Motor neuron (in vitro differentiated cells): Measurements from ENCODE around the gene IGF2BP2. TPM values are rescaled to one million over a fixed set of nuclear protein-coding genes. Genes with fewer than 3 reads are reported as not detected.

ENCODE experiments used
- ATAC-seq, 8 experiments: fragments of 200-7000 bp; cut with Tn5 transposase; replicated peaks in 6 of 8; 2 replicates each; pipeline ENCODE4 v1.8.0; 2021; ENCODE audit warnings: mild to moderate bottlenecking in 8 of 8, moderate library complexity in 8 of 8
- H3K27ac ChIP-seq, 2 donors: fragments of 250-450 bp; sonication (Bioruptor Pico); 2 replicates each; pipeline ENCODE4 v1.9.0; 2021; ENCODE audit warnings: antibody characterized with exemption in 2 of 2, mild to moderate bottlenecking in 2 of 2, moderate library complexity in 1 of 2
- H3K4me1 ChIP-seq, 2 donors: fragments of 250-450 bp; sonication (Bioruptor Pico); replicated peaks in 1 of 2; 2 replicates each; pipeline ENCODE4 v1.6.1; 2021; ENCODE audit warnings: antibody characterized with exemption in 2 of 2, mild to moderate bottlenecking in 2 of 2, moderate library complexity in 1 of 2
- H3K4me3 ChIP-seq, 5 donors: fragments of 250-450 bp; sonication (Bioruptor Pico); 2 replicates each; pipeline ENCODE4 v1.9.0; 2021; ENCODE audit warnings: antibody characterized with exemption in 5 of 5, mild to moderate bottlenecking in 5 of 5, moderate library complexity in 4 of 5
- WGBS, 10 experiments: fragments of 450-650 bp; shearing (Covaris generic); methylation state at CpG; one replicate each; pipeline ENCODE4 v1.0.0; 2022; 5-methylcytosine and 5-hydroxymethylcytosine counted together
- in situ Hi-C, 9 experiments: fragments of 400-800 bp; cut with MboI; loops; one replicate each; pipeline ENCODE4 v1.15.0; 2021; ENCODE audit warnings: low sequenced_read_pairs in 9 of 9, low pct_unique_long_range_greater_than_20kb in 2 of 9; ENCODE audit not compliant: unreplicated experiment in 9 of 9
- total RNA-seq, 8 experiments: library from RNA; unstranded; fragments of 300-600 nt; gene quantifications; 2 replicates each; pipeline versions ENCODE4 v1.2.3 to v1.2.4, GENCODE V29; 2022

Gene IGF2BP2
- total RNA-seq, 8 experiments from 2014 or later = 25.9 to 78.2 (median 48.3) TPM

DNA sequence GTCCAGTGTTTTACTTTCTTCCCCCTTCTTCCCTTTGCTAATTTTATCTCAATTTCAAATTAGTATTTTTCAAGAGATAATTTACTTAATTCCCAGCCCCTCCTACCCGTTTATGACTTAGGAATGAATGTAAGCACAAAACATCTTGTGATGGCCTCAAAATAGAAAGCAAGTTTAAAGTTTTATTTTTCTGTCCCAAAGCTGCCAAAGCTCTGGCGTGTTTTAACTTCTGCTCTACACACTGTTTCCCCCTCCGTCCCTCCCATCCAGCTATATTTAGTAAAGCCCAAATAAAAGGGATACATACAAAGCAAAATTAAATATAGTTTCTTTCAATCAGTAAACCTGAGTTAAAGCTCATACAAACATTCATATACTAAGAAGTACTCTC lies 59.9 kb downstream of the IGF2BP2 start:
- no peak overlapping the region for H3K27ac ChIP-seq
- peak in 1 of 8 experiments; percentile 10 for ATAC-seq
- no peak overlapping the region for H3K4me3 ChIP-seq
- in situ Hi-C loops = no loop called here
- H3K4me1 ChIP-seq = peaks cover 12 to 25% of the 10 kb centered on the region in 2 donors
- 9 to 100% (median 38%) methylated on average over 1 to 3 of the region's 3 CpGs; no CpG with 5 or more reads in 1 of the 10 experiments for WGBS, 10 experiments

GRCh38 chr3:185764163-185764979 lies 60.5 kb downstream of the IGF2BP2 start:
- WGBS, 10 experiments = 5 to 86% (median 53%) methylated on average over 1 to 6 of the region's 6 CpGs; no CpG with 5 or more reads in 1 of the 10 experiments
- Histone ChIP-seq H3K4me3 (no peak overlapping the region), H3K4me1 (peaks cover 18 to 29% of the 10 kb centered on the region in 2 donors), H3K27ac (no peak overlapping the region)
- in situ Hi-C loops = no loop called here
- peak; percentile 28 to 93 (median 76) for ATAC-seq

GRCh38 chr3:185763347-185764005 lies 61.4 kb downstream of the IGF2BP2 start:
- H3K4me3 ChIP-seq = no peak overlapping the region
- in situ Hi-C loops = no loop called here
- 33 to 100% (median 92%) methylated on average over 1 to 4 of the region's 4 CpGs; no CpG with 5 or more reads in 1 of the 10 experiments for WGBS, 10 experiments
- ATAC-seq = peak in 2 of 8 experiments; percentile 12 to 17
- no peak overlapping the region for H3K27ac ChIP-seq
- H3K4me1 ChIP-seq = peaks cover 22 to 31% of the 10 kb centered on the region in 2 donors

DNA sequence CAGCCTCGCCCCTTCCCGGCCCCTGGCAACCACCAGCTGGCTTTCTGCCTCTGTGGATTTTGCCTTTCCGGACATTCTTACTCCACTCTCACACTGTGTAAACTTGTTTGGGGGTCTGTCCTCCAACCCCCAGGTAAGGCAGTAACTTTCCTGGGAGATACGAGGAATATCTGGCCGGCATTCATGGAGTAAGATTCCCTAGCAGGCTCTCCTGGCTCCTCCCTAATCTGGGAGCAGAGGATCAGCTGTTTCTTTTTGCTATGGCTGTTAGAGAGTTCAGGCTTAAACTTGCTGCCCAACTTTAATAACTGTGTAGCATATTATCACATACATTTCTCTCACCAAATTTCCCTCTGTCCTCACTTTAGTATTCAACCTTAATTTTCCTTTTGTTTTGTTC lies 64.3 kb downstream of the IGF2BP2 start:
- H3K27ac ChIP-seq = no peak overlapping the region
- peak in 4 of 8 experiments; percentile 15 to 32 (median 22) for ATAC-seq
- in situ Hi-C loops = no loop called here
- H3K4me1 ChIP-seq = peaks cover 22 to 31% of the 10 kb centered on the region in 2 donors
- 14 to 100% (median 70%) methylated on average over 1 to 5 of the region's 5 CpGs; no CpG with 5 or more reads in 2 of the 10 experiments for WGBS, 10 experiments
- no peak overlapping the region for H3K4me3 ChIP-seq

DNA sequence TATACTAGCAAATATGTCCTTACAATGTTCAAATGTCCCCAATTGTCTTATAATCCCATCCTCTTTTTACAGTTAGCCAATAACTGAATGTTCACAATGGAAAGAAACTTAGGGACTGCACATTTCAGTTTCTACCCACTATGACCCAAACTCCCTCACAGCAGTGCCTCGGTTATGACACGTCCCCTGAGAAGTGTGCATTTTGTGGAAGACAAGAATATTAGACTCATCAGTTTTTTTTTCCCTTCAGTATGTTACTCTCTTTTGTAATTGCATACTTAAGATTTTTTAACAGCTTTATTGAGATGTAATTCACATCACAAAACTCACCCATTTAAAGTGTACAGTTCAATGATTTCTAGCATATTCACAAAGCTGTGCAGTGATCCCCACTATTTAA lies 64.8 kb downstream of the IGF2BP2 start:
- Histone ChIP-seq H3K27ac (no peak overlapping the region), H3K4me1 (peaks cover 22 to 31% of the 10 kb centered on the region in 2 donors), H3K4me3 (no peak overlapping the region)
- in situ Hi-C loops = no loop called here
- ATAC-seq = no peak
- 33 to 100% (median 93%) methylated on average over 1 to 2 of the region's 2 CpGs; no CpG with 5 or more reads in 2 of the 10 experiments for WGBS, 10 experiments

GRCh38 chr3:185759512-185759911 lies 65.3 kb downstream of the IGF2BP2 start:
- peak in 5 of 8 experiments; percentile 65 to 90 (median 88) for ATAC-seq
- Histone ChIP-seq H3K4me3 (no peak overlapping the region), H3K27ac (no peak overlapping the region), H3K4me1 (peaks cover 17 to 26% of the 10 kb centered on the region in 2 donors)
- WGBS, 10 experiments = 77 to 100% (median 90%) methylated on average over 1 to 6 of the region's 6 CpGs; no CpG with 5 or more reads in 1 of the 10 experiments
- in situ Hi-C loops = no loop called here

GRCh38 chr3:185758912-185759311 lies 65.9 kb downstream of the IGF2BP2 start:
- Histone ChIP-seq H3K27ac (no peak overlapping the region), H3K4me3 (no peak overlapping the region), H3K4me1 (peaks cover 16 to 21% of the 10 kb centered on the region in 2 donors)
- WGBS, 10 experiments = 22 to 100% (median 89%) methylated on average over 1 of the region's 1 CpG; no CpG with 5 or more reads in 4 of the 10 experiments
- in situ Hi-C loops = no loop called here
- peak in 3 of 8 experiments; percentile 10 to 59 (median 41) for ATAC-seq

DNA sequence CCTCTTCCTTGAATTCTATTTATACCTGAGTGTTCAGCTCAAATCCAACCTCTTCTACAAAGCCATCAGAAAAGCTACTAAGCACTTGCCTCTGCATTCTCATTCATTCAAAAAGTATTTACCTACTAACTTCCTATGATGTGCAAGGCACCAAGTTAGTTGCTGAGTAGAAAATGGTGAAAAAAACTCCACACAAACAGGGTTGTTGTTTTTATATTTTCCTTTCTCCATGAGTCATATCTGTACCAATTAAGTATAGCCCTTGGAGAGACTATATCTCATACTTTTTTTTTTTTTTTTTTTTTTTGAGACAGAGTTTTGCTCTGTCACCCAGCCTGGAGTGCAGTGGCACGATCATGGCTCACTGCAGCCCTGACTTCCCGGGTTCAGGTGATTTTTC lies 67.7 kb downstream of the IGF2BP2 start:
- Histone ChIP-seq H3K4me1 (peaks cover 16 to 21% of the 10 kb centered on the region in 2 donors), H3K4me3 (no peak overlapping the region), H3K27ac (no peak overlapping the region)
- 71 to 100% (median 100%) methylated on average over 1 to 2 of the region's 2 CpGs; no CpG with 5 or more reads in 3 of the 10 experiments for WGBS, 10 experiments
- no peak for ATAC-seq
- in situ Hi-C loops = no loop called here

DNA sequence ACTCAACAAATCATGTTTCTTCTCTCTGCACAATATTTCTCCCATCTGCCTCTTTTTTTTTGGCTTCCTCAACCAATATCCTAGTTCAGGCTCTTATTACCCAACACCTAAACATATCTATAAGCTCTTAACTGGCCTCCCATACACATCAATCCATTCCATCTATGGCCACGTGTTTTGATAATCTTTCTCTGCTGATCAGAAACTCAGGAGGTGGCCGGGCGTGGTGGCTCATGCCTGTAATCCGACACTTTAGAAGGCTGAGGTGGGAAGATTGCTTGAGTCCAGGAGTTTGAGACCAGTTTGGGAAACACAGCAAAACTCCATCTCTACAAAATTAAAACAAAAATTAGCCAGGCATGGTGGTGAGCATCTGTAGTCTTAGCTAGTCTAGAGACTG lies 68.4 kb downstream of the IGF2BP2 start:
- Histone ChIP-seq H3K4me1 (peaks cover 16 to 17% of the 10 kb centered on the region in 2 donors), H3K4me3 (no peak overlapping the region), H3K27ac (no peak overlapping the region)
- 51 to 100% (median 97%) methylated on average over 3 to 4 of the region's 4 CpGs; no CpG with 5 or more reads in 2 of the 10 experiments for WGBS, 10 experiments
- in situ Hi-C loops = no loop called here
- ATAC-seq = no peak

- WGBS, 10 experiments = 0 to 33% (median 0%) methylated on average over 1 of the region's 3 CpGs; no CpG with 5 or more reads in 7 of the 10 experiments
- Histone ChIP-seq H3K4me3 (no peak overlapping the region), H3K27ac (no peak overlapping the region), H3K4me1 (peaks cover 5 to 10% of the 10 kb centered on the region in 2 donors)
- in situ Hi-C loops = no loop called here
- no peak for ATAC-seq
Measured at GRCh38 chr3:185754920-185755319, 69.9 kb downstream of the IGF2BP2 start.

DNA sequence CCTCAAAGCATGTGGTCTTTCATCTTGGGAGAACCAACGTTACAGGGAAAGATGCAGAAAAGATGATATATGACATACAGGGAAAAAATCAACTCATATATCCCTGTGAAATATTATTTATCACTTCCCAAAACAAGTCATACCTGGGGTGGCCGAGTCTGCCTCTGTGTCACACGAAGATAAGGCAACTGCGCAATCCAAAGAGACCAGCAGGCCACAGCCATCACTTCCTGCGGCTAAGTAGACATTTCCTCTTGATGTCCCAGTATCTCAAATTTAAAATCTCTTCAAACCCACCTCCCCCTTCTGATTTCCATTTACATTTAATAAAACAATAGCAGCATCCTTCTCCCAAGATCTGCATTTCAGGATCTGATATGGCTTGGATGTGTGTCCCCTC lies 71.5 kb downstream of the IGF2BP2 start:
- Histone ChIP-seq H3K4me3 (no peak overlapping the region), H3K4me1 (no peaks in the 10 kb centered on the region), H3K27ac (no peak overlapping the region)
- in situ Hi-C loops = no loop called here
- no peak for ATAC-seq
- 50 to 100% (median 90%) methylated on average over 1 to 5 of the region's 5 CpGs; no CpG with 5 or more reads in 3 of the 10 experiments for WGBS, 10 experiments

DNA sequence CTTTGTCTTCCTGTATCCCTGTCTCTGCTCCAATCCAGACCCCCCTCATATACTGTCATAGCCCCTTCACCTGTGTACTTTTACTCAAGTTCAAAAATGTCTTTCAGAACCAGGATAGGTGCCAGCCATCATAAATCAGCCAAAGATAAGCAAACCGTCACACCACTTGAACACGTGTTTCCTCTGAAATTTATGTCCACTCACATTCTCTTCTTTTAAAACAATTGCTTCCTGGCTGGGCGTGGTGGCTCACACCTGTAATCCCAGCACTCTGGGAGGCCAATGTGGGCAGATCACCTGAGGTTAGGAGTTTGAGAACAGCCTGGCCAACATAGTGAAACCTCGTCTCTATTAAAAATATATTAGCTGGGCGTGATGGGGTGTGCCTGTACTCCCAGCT lies 74.1 kb downstream of the IGF2BP2 start:
- no peak overlapping the region for H3K4me3 ChIP-seq
- in situ Hi-C loops = no loop called here
- no peak for ATAC-seq
- peaks cover 0 to 4% of the 10 kb centered on the region in 2 donors for H3K4me1 ChIP-seq
- WGBS, 10 experiments = 63 to 100% (median 87%) methylated on average over 1 to 3 of the region's 5 CpGs; no CpG with 5 or more reads in 3 of the 10 experiments
- no peak overlapping the region for H3K27ac ChIP-seq

DNA sequence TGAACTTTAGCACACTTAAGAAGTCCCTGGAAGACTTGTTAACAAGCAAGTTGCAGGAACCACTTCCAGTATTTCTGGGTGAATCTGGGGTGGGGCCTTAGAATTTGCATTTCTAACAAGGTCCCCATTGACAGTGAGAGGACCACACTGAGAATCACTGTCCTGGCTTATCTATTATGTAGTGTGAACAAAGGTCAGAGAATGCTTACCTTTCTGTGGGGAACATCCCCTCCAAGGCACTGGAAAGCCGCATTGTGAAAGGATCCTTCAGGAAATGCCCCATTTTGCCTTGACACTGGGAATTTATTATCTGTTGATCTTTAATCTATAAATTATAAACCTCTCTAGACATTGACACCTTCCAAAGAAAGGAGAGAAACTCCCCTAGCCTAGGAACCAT lies 74.8 kb downstream of the IGF2BP2 start:
- ATAC-seq = no peak
- Histone ChIP-seq H3K4me3 (no peak overlapping the region), H3K27ac (no peak overlapping the region), H3K4me1 (peaks cover 0 to 11% of the 10 kb centered on the region in 2 donors)
- in situ Hi-C loops = no loop called here
- 57 to 100% (median 93%) methylated on average over 1 of the region's 1 CpG; no CpG with 5 or more reads in 6 of the 10 experiments for WGBS, 10 experiments
